Activated naive CD8-positive, alpha-beta T cell treated with anti-CD3 and anti-CD28 coated beads, Interleukin-2, amount 50 U/mL, for 24 hours (primary cell): ENCODE measurements around the gene TEKT2.

ENCODE experiments used
- ATAC-seq: fragments of 150-1000 bp; cut with Tn5 transposase; one replicate; pipeline ENCODE4 v1.10.0; 2021
- DNase-seq: peaks from one replicate; pipeline ENCODE4 v3.0.0; 2021
- H3K27ac Mint-ChIP-seq: one replicate; pipeline ENCODE4 v1.8.0; 2021; ENCODE audit warnings: mild to moderate bottlenecking, mixed read lengths
- H3K27me3 Mint-ChIP-seq: one replicate; pipeline ENCODE4 v1.8.0; 2021; ENCODE audit warnings: mixed read lengths
- H3K36me3 Mint-ChIP-seq: one replicate; pipeline ENCODE4 v1.8.0; 2021; ENCODE audit warnings: low read depth, mixed read lengths
- H3K4me1 Mint-ChIP-seq: one replicate; pipeline ENCODE4 v1.8.0; 2021; ENCODE audit warnings: mixed read lengths
- H3K4me3 Mint-ChIP-seq: one replicate; pipeline ENCODE4 v1.8.0; 2021; ENCODE audit warnings: mild to moderate bottlenecking, moderate library complexity, mixed read lengths
- H3K9me3 Mint-ChIP-seq: one replicate; pipeline ENCODE4 v1.8.0; 2021; ENCODE audit warnings: mixed read lengths

The TEKT2 gene

DNA sequence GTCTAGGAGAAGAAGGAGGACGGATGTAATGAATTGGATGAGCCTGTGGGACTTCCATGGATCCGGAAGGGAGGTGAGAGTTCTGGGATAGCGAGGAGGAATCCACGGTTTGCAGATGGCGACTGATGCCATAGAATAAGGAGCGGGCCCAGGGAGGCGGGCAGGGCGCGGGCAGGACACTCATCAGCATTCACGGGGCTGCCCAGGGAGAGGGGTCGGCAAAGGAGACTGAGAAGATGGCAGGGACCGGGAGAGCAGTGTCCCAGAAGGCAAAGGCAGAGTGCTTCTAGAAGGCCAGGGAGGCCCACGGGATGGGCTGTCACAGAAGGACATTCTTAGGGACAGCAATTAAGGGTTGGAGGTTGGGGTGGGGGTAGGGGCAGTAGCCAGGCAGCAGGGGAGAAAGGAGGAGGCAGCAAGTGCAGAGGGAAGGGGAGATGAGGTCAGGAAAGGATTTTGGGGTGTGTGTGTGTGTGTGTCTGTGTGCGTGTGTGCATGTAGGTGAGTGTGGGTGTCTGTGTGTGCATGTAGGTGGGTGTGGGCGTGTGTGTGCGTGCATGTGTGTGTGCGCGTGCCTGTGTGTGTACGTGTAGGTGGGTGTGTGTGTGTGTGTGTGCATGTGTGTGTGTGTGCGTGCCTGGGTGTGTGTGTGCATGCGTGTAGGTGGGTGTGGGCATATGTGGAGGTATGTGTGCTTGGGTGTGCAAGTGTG lies 42.3 kb downstream of the TEKT2 start:
- peaks cover 28% of the 10 kb centered on the region for H3K4me1 Mint-ChIP-seq
- H3K36me3 Mint-ChIP-seq = no peaks in the 10 kb centered on the region
- DNase-seq = no peak
- peak overlapping the region; percentile 28 for H3K4me3 Mint-ChIP-seq
- no peaks in the 10 kb centered on the region for H3K9me3 Mint-ChIP-seq
- ATAC-seq = no peak
- peaks cover 28% of the 10 kb centered on the region for H3K27me3 Mint-ChIP-seq
- H3K27ac Mint-ChIP-seq = no peak overlapping the region

GRCh38 chr1:36126797-36127500 lies 43.1 kb downstream of the TEKT2 start:
- no peak for ATAC-seq
- H3K36me3 Mint-ChIP-seq = no peaks in the 10 kb centered on the region
- no peak overlapping the region for H3K4me3 Mint-ChIP-seq
- no peaks in the 10 kb centered on the region for H3K9me3 Mint-ChIP-seq
- no peak for DNase-seq
- H3K27me3 Mint-ChIP-seq = peaks cover 28% of the 10 kb centered on the region
- H3K27ac Mint-ChIP-seq = no peak overlapping the region
- H3K4me1 Mint-ChIP-seq = peaks cover 28% of the 10 kb centered on the region

DNA sequence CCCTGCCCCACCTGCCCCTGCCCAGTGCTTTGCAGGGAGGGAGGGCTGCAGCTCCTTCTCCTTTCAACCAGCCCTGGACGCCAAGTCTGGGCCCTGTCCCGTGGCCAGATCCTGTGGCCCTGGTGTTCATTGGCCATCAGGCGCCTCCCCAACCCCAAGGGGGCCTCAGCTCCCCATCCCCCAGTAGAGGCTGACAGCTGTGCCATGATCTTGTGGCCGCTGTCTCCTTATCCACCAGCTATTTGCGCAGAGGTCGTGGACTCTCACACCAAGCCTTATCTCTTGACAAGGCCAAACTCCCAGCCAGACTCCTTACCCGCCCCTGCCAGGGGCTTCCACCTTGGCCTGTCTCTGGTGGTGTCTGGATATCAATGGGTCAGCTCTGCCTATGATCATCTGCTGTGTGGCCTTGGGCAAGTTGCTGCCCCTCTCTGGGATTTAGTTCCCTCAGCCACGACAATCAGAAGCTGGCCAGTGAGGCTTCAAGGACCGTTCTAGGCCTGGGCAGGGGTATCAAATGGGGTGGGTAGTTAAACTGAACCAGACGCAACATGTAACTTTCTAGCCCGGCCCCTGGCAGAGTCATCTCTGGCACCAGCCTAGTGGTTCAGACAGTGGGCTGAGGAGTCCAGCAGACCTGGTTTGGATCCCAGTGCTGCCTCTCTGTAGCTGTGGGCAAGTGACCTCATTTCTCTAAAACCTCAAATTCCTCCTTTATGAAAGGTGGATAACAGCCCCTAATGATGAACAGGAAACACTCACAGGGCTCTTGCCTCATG lies 44.4 kb downstream of the TEKT2 start:
- H3K36me3 Mint-ChIP-seq = no peaks in the 10 kb centered on the region
- no peak overlapping the region for H3K27ac Mint-ChIP-seq
- peaks cover 20% of the 10 kb centered on the region for H3K27me3 Mint-ChIP-seq
- ATAC-seq (no peak), DNase-seq (no peak)
- peaks cover 19% of the 10 kb centered on the region for H3K4me1 Mint-ChIP-seq
- H3K4me3 Mint-ChIP-seq = no peak overlapping the region
- H3K9me3 Mint-ChIP-seq = no peaks in the 10 kb centered on the region

DNA sequence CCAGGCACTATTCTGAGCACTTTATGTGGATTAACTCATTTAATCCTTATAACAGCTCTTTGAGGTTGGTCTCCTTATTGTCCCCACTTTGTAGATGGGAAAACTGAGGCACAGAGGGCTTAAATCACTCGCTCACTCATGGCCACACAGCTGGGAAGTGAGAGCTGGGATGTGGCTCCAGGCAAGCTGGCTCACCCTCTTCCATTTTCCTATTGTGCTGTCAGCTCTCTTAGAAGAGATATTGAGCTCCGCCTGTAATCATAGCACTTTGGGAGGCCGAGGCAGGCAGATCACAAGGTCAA lies 45.0 kb downstream of the TEKT2 start:
- peaks cover 17% of the 10 kb centered on the region for H3K27me3 Mint-ChIP-seq
- ATAC-seq = no peak
- no peaks in the 10 kb centered on the region for H3K9me3 Mint-ChIP-seq
- H3K4me1 Mint-ChIP-seq = peaks cover 15% of the 10 kb centered on the region
- no peak overlapping the region for H3K4me3 Mint-ChIP-seq
- DNase-seq = no peak
- no peaks in the 10 kb centered on the region for H3K36me3 Mint-ChIP-seq
- no peak overlapping the region for H3K27ac Mint-ChIP-seq

GRCh38 chr1:36132029-36132428 lies 48.1 kb downstream of the TEKT2 start:
- no peak overlapping the region for H3K27ac Mint-ChIP-seq
- DNase-seq (no peak), ATAC-seq (no peak)
- H3K27me3 Mint-ChIP-seq = no peaks in the 10 kb centered on the region
- H3K9me3 Mint-ChIP-seq = no peaks in the 10 kb centered on the region
- H3K36me3 Mint-ChIP-seq = peaks cover 3% of the 10 kb centered on the region
- H3K4me3 Mint-ChIP-seq = no peak overlapping the region
- peaks cover 2% of the 10 kb centered on the region for H3K4me1 Mint-ChIP-seq

DNA sequence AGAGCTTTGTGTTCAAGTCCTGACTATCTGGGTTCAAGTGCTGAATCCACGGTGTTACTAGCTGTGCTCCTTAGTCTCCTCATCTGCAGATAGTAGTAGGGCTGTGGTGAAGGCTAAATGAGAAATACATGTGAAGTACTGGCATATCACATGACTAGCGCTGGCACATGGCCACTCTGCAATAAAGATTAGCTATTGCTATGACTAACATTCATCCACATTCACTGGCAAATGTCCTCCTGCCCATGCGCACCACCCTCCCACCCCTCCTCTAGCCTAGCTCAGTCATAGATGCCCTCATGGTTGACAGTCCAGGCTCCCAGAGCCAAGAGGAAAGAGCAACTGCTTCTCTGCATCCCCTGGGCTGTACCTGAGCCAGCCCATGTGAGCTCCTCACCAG lies 49.6 kb downstream of the TEKT2 start:
- no peak overlapping the region for H3K27ac Mint-ChIP-seq
- DNase-seq = no peak

GRCh38 chr1:36134031-36134430 lies 50.1 kb downstream of the TEKT2 start:
- peaks cover 11% of the 10 kb centered on the region for H3K36me3 Mint-ChIP-seq
- no peaks in the 10 kb centered on the region for H3K27me3 Mint-ChIP-seq
- DNase-seq (no peak), ATAC-seq (no peak)
- H3K9me3 Mint-ChIP-seq = no peaks in the 10 kb centered on the region
- H3K27ac Mint-ChIP-seq = no peak overlapping the region
- no peak overlapping the region for H3K4me3 Mint-ChIP-seq
- H3K4me1 Mint-ChIP-seq = peaks cover 2% of the 10 kb centered on the region

More for the DNA sequence above, 49.6 kb downstream of the TEKT2 start:
- Mint-ChIP-seq H3K27me3 (no peaks in the 10 kb centered on the region), H3K4me1 (peaks cover 2% of the 10 kb centered on the region), H3K4me3 (no peak overlapping the region), H3K9me3 (no peaks in the 10 kb centered on the region), H3K36me3 (peaks cover 10% of the 10 kb centered on the region)
- no peak for ATAC-seq

- H3K4me3 Mint-ChIP-seq = no peak overlapping the region
- H3K9me3 Mint-ChIP-seq = no peaks in the 10 kb centered on the region
- H3K4me1 Mint-ChIP-seq = peaks cover 2% of the 10 kb centered on the region
- H3K36me3 Mint-ChIP-seq = peaks cover 12% of the 10 kb centered on the region
- H3K27me3 Mint-ChIP-seq = no peaks in the 10 kb centered on the region
- ATAC-seq (peak; percentile 76), DNase-seq (peak; percentile 65)
- H3K27ac Mint-ChIP-seq = peak overlapping the region; percentile 64
These were observed 50.8 kb downstream of the TEKT2 start for GRCh38 chr1:36134505-36135329.

- DNase-seq (no peak), ATAC-seq (no peak)
- Mint-ChIP-seq H3K4me1 (peaks cover 2% of the 10 kb centered on the region), H3K27me3 (no peaks in the 10 kb centered on the region), H3K4me3 (no peak overlapping the region), H3K36me3 (peaks cover 12% of the 10 kb centered on the region), H3K27ac (no peak overlapping the region), H3K9me3 (no peaks in the 10 kb centered on the region)
These were observed 51.4 kb downstream of the TEKT2 start for GRCh38 chr1:36135330-36135667.

DNA sequence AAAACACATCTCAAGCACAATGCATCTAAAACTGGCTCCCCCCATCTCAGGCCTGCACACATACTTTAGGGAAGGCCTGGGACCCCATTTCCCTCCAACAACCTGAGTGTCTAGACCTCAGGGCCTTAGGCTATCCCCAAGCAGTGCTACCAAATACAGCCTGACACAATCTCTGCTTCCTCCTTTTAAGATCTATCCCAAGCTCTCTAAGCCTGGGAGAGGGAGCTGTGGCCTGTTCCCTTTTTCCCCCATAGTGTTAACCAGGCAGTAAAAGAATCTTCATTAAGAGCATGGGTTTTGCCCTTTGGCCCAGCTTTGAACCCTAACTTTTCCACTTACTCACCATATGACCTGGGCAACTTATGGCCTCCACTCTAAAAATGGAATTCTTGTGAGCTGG lies 51.9 kb downstream of the TEKT2 start:
- Mint-ChIP-seq H3K27ac (no peak overlapping the region), H3K27me3 (no peaks in the 10 kb centered on the region), H3K9me3 (no peaks in the 10 kb centered on the region), H3K36me3 (peaks cover 12% of the 10 kb centered on the region), H3K4me3 (no peak overlapping the region), H3K4me1 (peaks cover 6% of the 10 kb centered on the region)
- no peak for ATAC-seq
- no peak for DNase-seq

DNA sequence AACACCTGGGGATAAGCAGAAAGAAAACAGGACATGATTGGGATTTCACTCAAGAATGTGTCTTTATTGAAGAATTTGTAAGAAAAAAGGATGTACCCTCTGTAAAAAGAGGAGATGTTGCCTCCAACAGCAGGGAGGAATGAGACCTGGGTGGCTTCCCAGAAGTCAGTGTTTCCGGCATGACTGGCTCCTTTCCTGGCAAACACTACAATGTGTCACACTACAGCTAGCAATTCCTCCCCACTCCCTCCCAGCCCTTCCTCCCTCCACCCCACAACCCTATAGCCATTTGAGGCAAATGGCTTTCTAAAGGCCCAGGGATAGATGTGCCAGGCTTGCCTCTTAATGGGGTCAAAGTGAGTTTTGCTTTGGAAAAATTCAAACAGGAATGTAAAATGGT lies 52.6 kb downstream of the TEKT2 start:
- Mint-ChIP-seq H3K27me3 (no peaks in the 10 kb centered on the region), H3K27ac (no peak overlapping the region), H3K9me3 (no peaks in the 10 kb centered on the region), H3K4me1 (peaks cover 13% of the 10 kb centered on the region), H3K4me3 (no peak overlapping the region), H3K36me3 (peaks cover 12% of the 10 kb centered on the region)
- no peak for DNase-seq
- no peak for ATAC-seq

- Mint-ChIP-seq H3K9me3 (no peaks in the 10 kb centered on the region), H3K27me3 (no peaks in the 10 kb centered on the region), H3K4me3 (no peak overlapping the region), H3K27ac (no peak overlapping the region), H3K36me3 (peaks cover 12% of the 10 kb centered on the region), H3K4me1 (peaks cover 16% of the 10 kb centered on the region)
- DNase-seq (no peak), ATAC-seq (no peak)
These were observed 53.3 kb downstream of the TEKT2 start for GRCh38 chr1:36137226-36137625.

DNA sequence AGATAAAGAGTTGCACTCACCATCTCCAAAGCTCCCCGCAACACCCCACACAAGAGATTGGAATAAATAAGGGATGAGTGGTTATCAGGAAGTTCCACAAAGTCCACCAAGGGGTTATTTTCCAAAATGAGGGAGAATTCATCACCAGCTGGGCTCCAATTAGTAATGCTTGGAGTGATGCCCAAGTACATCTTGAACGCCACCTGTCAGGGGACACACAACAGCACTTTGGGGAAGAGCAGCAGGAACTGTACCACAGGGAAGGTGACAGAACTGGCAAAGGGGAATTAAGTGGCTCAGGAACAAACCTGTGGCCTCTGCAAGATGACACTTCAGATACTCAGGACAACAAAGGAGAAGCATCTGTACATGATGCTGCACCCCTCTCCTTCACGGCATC lies 53.9 kb downstream of the TEKT2 start:
- no peak overlapping the region for H3K4me3 Mint-ChIP-seq
- ATAC-seq (no peak), DNase-seq (no peak)
- H3K9me3 Mint-ChIP-seq = no peaks in the 10 kb centered on the region
- peaks cover 16% of the 10 kb centered on the region for H3K4me1 Mint-ChIP-seq
- no peaks in the 10 kb centered on the region for H3K27me3 Mint-ChIP-seq
- no peak overlapping the region for H3K27ac Mint-ChIP-seq
- peaks cover 12% of the 10 kb centered on the region for H3K36me3 Mint-ChIP-seq
